ENCODE measurements around the gene ITGB6. TPM values are rescaled to one million over a fixed set of nuclear protein-coding genes. Genes with fewer than 3 reads are reported as not detected.

Gene ITGB6
- total RNA-seq, 1 donor from 2014 or later, result not detected

GRCh38 chr2:160222546-160223283, 22.6 kb upstream of the ITGB6 start:
- ATAC-seq (no peak), DNase-seq (ENCODE audit: low spot score) (no peak)
- intact Hi-C loops (cut with DNase I), result no loop called here

GRCh38 chr2:160221391-160222276, 21.6 kb upstream of the ITGB6 start:
- intact Hi-C loops (cut with DNase I), result no loop called here
- DNase-seq (ENCODE audit: low spot score), result no peak
- ATAC-seq, result peak; percentile 90

GRCh38 chr2:160220545-160221009, 20.5 kb upstream of the ITGB6 start:
- ATAC-seq, result no peak
- DNase-seq (ENCODE audit: low spot score), result no peak
- intact Hi-C loops (cut with DNase I), result no loop called here

GRCh38 chr2:160220026-160220425, 20.0 kb upstream of the ITGB6 start:
- DNase-seq (ENCODE audit: low spot score) (no peak), ATAC-seq (no peak)
- intact Hi-C loops (cut with DNase I), result no loop called here

GRCh38 chr2:160214461-160215445, 14.7 kb upstream of the ITGB6 start:
- ATAC-seq (peak; percentile 63), DNase-seq (ENCODE audit: low spot score) (no peak)
- intact Hi-C loops (cut with DNase I), result no loop called here

- intact Hi-C loops (cut with DNase I), result no loop called here
- DNase-seq (ENCODE audit: low spot score), result no peak
- no peak for ATAC-seq
Measured at GRCh38 chr2:160213511-160213910, 13.4 kb upstream of the ITGB6 start.

- intact Hi-C loops (cut with DNase I), result no loop called here
- DNase-seq (ENCODE audit: low spot score) (peak; percentile 69), ATAC-seq (peak; percentile 30)
Measured at GRCh38 chr2:160210599-160211138, 10.6 kb upstream of the ITGB6 start.

- ATAC-seq (peak; percentile 11), DNase-seq (ENCODE audit: low spot score) (no peak)
- intact Hi-C loops (cut with DNase I), result no loop called here
Measured at GRCh38 chr2:160209516-160209856, 9.4 kb upstream of the ITGB6 start.

GRCh38 chr2:160208655-160209515, 8.8 kb upstream of the ITGB6 start:
- intact Hi-C loops (cut with DNase I), result no loop called here
- DNase-seq (ENCODE audit: low spot score) (no peak), ATAC-seq (no peak)

GRCh38 chr2:160207804-160208654, 8.0 kb upstream of the ITGB6 start:
- DNase-seq (ENCODE audit: low spot score) (peak; percentile 76), ATAC-seq (peak; percentile 83)
- intact Hi-C loops (cut with DNase I), result no loop called here

- ATAC-seq (no peak), DNase-seq (ENCODE audit: low spot score) (no peak)
- intact Hi-C loops (cut with DNase I), result no loop called here
Measured at GRCh38 chr2:160207271-160207670, 7.2 kb upstream of the ITGB6 start.

GRCh38 chr2:160206436-160206835, 6.4 kb upstream of the ITGB6 start:
- intact Hi-C loops (cut with DNase I), result no loop called here
- no peak for ATAC-seq

GRCh38 chr2:160205505-160205904, 5.4 kb upstream of the ITGB6 start:
- no peak for DNase-seq (ENCODE audit: low spot score)
- intact Hi-C loops (cut with DNase I), result no loop called here
- ATAC-seq, result no peak

More at GRCh38 chr2:160206436-160206835, 6.4 kb upstream of the ITGB6 start:
- no peak for DNase-seq (ENCODE audit: low spot score)

GRCh38 chr2:160203422-160203821, 3.4 kb upstream of the ITGB6 start:
- no peak for ATAC-seq
- DNase-seq (ENCODE audit: low spot score), result no peak

GRCh38 chr2:160203007-160203406, 2.9 kb upstream of the ITGB6 start:
- ATAC-seq (no peak), DNase-seq (ENCODE audit: low spot score) (no peak)
- intact Hi-C loops (cut with DNase I), result no loop called here

More at GRCh38 chr2:160203422-160203821, 3.4 kb upstream of the ITGB6 start:
- intact Hi-C loops (cut with DNase I), result no loop called here

- intact Hi-C loops (cut with DNase I), result no loop called here
- DNase-seq (ENCODE audit: low spot score), result no peak
- no peak for ATAC-seq
Measured at GRCh38 chr2:160201849-160202539, 1.9 kb upstream of the ITGB6 start.

Measured in sciatic nerve (tissue), 2 donors.